ENCODE measurements around the gene FUT7.

GRCh38 chr9:137054932-137055384 lies 23.1 kb upstream of the FUT7 start:
- no peak for TF ChIP-seq BRCA1 (IDR thresholded peaks at IDR 0.05; ENCODE audit: low read depth, low read length)
- TF ChIP-seq CTCF (IDR thresholded peaks at IDR 0.05; ENCODE audit: control extremely low read depth in 1 of 3, insufficient read depth in 1 of 3, low read depth in 1 of 3, low read length in 3 of 3) = no peak
- no peak for TF ChIP-seq RFX5 (IDR thresholded peaks at IDR 0.05; ENCODE audit: borderline replicate concordance, low read depth, low read length)
- no peak for TF ChIP-seq SP1 (IDR thresholded peaks at IDR 0.05; ENCODE audit: low read depth, low read length)
- no peak for TF ChIP-seq RAD21 (IDR thresholded peaks at IDR 0.05 in 1 of 2, conservative IDR thresholded peaks at IDR 0.05 in 1 of 2; ENCODE audit: low read depth in 2 of 2, low read length in 2 of 2)
- TF ChIP-seq SUZ12 (IDR thresholded peaks at IDR 0.05; ENCODE audit: low read length) = no peak
- no peak for TF ChIP-seq YY1 (IDR thresholded peaks at IDR 0.05; ENCODE audit: low read depth, low read length)
- no peak for TF ChIP-seq HDAC2 (IDR thresholded peaks at IDR 0.05; ENCODE audit: borderline replicate concordance in 1 of 2, low read depth in 2 of 2, low read length in 2 of 2)
- no peak for TF ChIP-seq JUN (IDR thresholded peaks at IDR 0.05; ENCODE audit: low read depth, low read length)
- TF ChIP-seq GTF2F1 (IDR thresholded peaks at IDR 0.05; ENCODE audit: borderline replicate concordance, low read depth, low read length) = no peak
- no peak for TF ChIP-seq ASH2L (IDR thresholded peaks at IDR 0.05; ENCODE audit: low read length)
- no peak for TF ChIP-seq RNF2 (IDR thresholded peaks at IDR 0.05; ENCODE audit: borderline replicate concordance, low read depth, low read length, missing control alignments, poor library complexity, severe bottlenecking)
